SK-N-SH (cell line): Measurements from ENCODE around the gene EPB41L5. TPM values are rescaled to one million over a fixed set of nuclear protein-coding genes. Genes with fewer than 3 reads are reported as not detected.

ENCODE experiments used
- CTCF ChIA-PET: fragments of 300-600, 350-600 bp; formaldehyde crosslinking; extraction: SDS; loops from one replicate; lab custom pipeline; 2021; lab: Yijun Ruan, JAX
- POLR2A ChIA-PET: fragments of 350-600 bp; sonication (Branson Sonifier 250); formaldehyde crosslinking; extraction: SDS; loops from one replicate; lab custom pipeline; 2020; ENCODE audit warnings: antibody characterized with exemption, inconsistent platforms; lab: Yijun Ruan, JAX
- DNase-seq: peaks from one replicate; pipeline ENCODE4 v3.0.0; 2012
- H2AFZ ChIP-seq: fragments of 200-600 bp; sonication (generic); 2 replicates; pipeline ENCODE4 v1.8.1; 2016; ENCODE audit warnings: antibody characterized with exemption, mild to moderate bottlenecking, low read depth
- H3F3A ChIP-seq: fragments of 200-600 bp; sonication (generic); replicated peaks from 2 replicates; pipeline ENCODE3; 2016; ENCODE audit warnings: antibody characterized with exemption, mild to moderate bottlenecking; ENCODE audit not compliant: insufficient read depth
- H3K27ac ChIP-seq, 2 experiments: fragments of 200-500 bp in 1 of 2; fragments of 200-600 bp in 1 of 2; sonication (Bioruptor generic) in 1 of 2; sonication (generic), shearing (Covaris generic) in 1 of 2; 2 replicates each; pipeline versions ENCODE4 v1.5.1 to v1.6.1; 2014 to 2016; ENCODE audit warnings: low read depth in 2 of 2, inconsistent platforms in 1 of 2, low read length in 1 of 2, mild to moderate bottlenecking in 1 of 2, mixed read lengths in 1 of 2
- H3K27me3 ChIP-seq: fragments of 200-600 bp; sonication (generic), shearing (Covaris generic); 2 replicates; pipeline ENCODE4 v1.6.1; 2016; ENCODE audit warnings: mixed run types; ENCODE audit not compliant: insufficient read depth
- H3K36me3 ChIP-seq, 2 experiments: fragments of 200-500 bp in 1 of 2; fragments of 200-600 bp in 1 of 2; sonication (Bioruptor generic) in 1 of 2; sonication (generic) in 1 of 2; replicated peaks in 1 of 2; 2 replicates each; pipeline versions ENCODE3 to v1.5.1; 2014 to 2016; ENCODE audit warnings: low read length in 1 of 2, mild to moderate bottlenecking in 1 of 2; ENCODE audit not compliant: insufficient read depth in 2 of 2, control insufficient read depth in 1 of 2
- H3K4me1 ChIP-seq, 2 experiments: fragments of 200-500 bp in 1 of 2; fragments of 200-600 bp in 1 of 2; sonication (Bioruptor generic) in 1 of 2; sonication (generic), shearing (Covaris generic) in 1 of 2; 2 replicates each; pipeline versions ENCODE4 v1.5.1 to v1.6.1; 2014 to 2016; ENCODE audit warnings: low read depth in 1 of 2, low read length in 1 of 2, mixed run types in 1 of 2; ENCODE audit not compliant: insufficient read depth in 2 of 2, control insufficient read depth in 1 of 2
- H3K4me2 ChIP-seq: fragments of 200-600 bp; sonication (generic), shearing (Covaris generic); 2 replicates; pipeline ENCODE4 v1.6.1; 2017; ENCODE audit warnings: mixed run types
- H3K4me3 ChIP-seq, 2 experiments: fragments of 200-500 bp in 1 of 2; fragments of 200-600 bp in 1 of 2; sonication (Bioruptor generic) in 1 of 2; sonication (generic), shearing (Covaris generic) in 1 of 2; 2 replicates each; pipeline versions ENCODE4 v1.5.1 to v1.8.1; 2014 to 2016; ENCODE audit warnings: low read depth in 2 of 2, inconsistent platforms in 1 of 2, low read length in 1 of 2, mild to moderate bottlenecking in 1 of 2, mixed read lengths in 1 of 2, moderate library complexity in 1 of 2
- H3K79me2 ChIP-seq: fragments of 200-600 bp; sonication (generic); 2 replicates; pipeline ENCODE4 v1.8.1; 2017; ENCODE audit warnings: mild to moderate bottlenecking; ENCODE audit not compliant: insufficient read depth
- H3K9ac ChIP-seq: fragments of 200-600 bp; sonication (generic); 2 replicates; pipeline ENCODE4 v1.6.1; 2017; ENCODE audit warnings: mixed run types
- H3K9me2 ChIP-seq: fragments of 200-600 bp; sonication (generic); 2 replicates; pipeline ENCODE4 v1.6.1; 2017; ENCODE audit warnings: mixed run types
- H3K9me3 ChIP-seq: fragments of 200-600 bp; sonication (generic); 2 replicates; pipeline ENCODE4 v1.6.1; 2017; ENCODE audit warnings: mixed run types, mild to moderate bottlenecking, moderate library complexity
- H4K20me1 ChIP-seq: fragments of 200-600 bp; sonication (generic); 2 replicates; pipeline ENCODE4 v1.6.1; 2017; ENCODE audit warnings: mild to moderate bottlenecking, mixed run types; ENCODE audit not compliant: insufficient read depth
- CHD2 ChIP-seq: fragments of 150-350 bp; IDR thresholded peaks from 2 replicates; pipeline ENCODE4 v1.6.1; 2018; ENCODE audit warnings: low read length; ENCODE audit not compliant: partially characterized antibody
- FOSL2 ChIP-seq: IDR thresholded peaks from 2 replicates; pipeline ENCODE4 v1.4.0; 2012; ENCODE audit warnings: low read depth, mild to moderate bottlenecking, moderate library complexity, borderline replicate concordance
- FOXJ3 ChIP-seq: sonication (generic); formaldehyde crosslinking; IDR thresholded peaks from 2 replicates; pipeline ENCODE4 v1.5.1; 2020; ENCODE audit warnings: mild to moderate bottlenecking, missing genetic modification reagents
- NFIC ChIP-seq: IDR thresholded peaks from 2 replicates; pipeline ENCODE4 v1.4.0; 2012; ENCODE audit warnings: borderline replicate concordance
- RAD21 ChIP-seq: IDR thresholded peaks from 2 replicates; pipeline ENCODE4 v1.6.1; 2012; ENCODE audit warnings: mild to moderate bottlenecking, low read length
- SMC3 ChIP-seq: IDR thresholded peaks from 2 replicates; pipeline ENCODE4 v1.6.1; 2012; ENCODE audit warnings: low read depth, low read length, improper control_type of control experiment
- TCF12 ChIP-seq: IDR thresholded peaks from 2 replicates; pipeline ENCODE4 v1.4.0; 2012
- USF1 ChIP-seq: IDR thresholded peaks from 2 replicates; pipeline ENCODE4 v1.4.0; 2012; ENCODE audit warnings: low read depth, borderline replicate concordance
- WGBS: methylation state at CpG from one replicate; pipeline ENCODE4 v1.1.6; 2017; ENCODE audit warnings: low lambda C conversion rate; 5-methylcytosine and 5-hydroxymethylcytosine counted together
- polyA plus RNA-seq, 3 experiments: library from polyadenylated mRNA; depleted of rRNA; stranded (reverse); fragments of >200 nt; gene quantifications; 2 replicates each; pipeline ENCODE4 v1.2.3, GENCODE V29; 2012
- TF ChIP-seq, protein P1 (sequence below): fragments of 150-350 bp; IDR thresholded peaks from 2 replicates; pipeline ENCODE4 v1.6.1; 2017; ENCODE audit warnings: antibody characterized with exemption, low read length, low read depth, borderline replicate concordance

The EPB41L5 gene
- polyA plus RNA-seq, 1 of the 3 experiments (the other 2 are of a cell fraction), result 5.3 TPM

DNA sequence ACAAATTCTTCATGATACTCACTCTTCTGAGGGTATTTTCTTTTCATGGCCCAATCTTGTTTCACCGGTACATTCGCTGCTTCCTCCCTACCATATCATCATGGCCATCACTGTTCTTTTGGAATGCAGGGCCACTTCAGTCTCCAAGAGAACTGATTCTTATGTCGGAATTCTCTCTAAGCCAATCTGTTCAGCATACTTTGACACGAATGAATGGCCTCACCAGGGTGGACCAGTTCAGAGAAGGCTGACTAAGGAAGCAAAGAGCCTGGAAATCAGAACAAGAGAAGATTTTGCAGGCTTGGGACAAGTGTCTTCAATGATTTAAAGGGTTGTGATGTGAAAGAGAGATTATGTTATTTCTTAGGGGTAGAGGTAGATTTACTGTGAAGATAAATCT lies 5.0 kb upstream of the EPB41L5 start:
- H3K9me3 ChIP-seq, result no peaks in the 10 kb centered on the region
- H3K9ac ChIP-seq, result no peak overlapping the region
- DNase-seq, result no peak
- peaks cover 0 to 3% of the 10 kb centered on the region in 2 experiments; a peak in 1 of 4 replicates for H3K4me1 ChIP-seq
- H3F3A ChIP-seq, result no peaks in the 10 kb centered on the region
- no peaks in the 10 kb centered on the region for H4K20me1 ChIP-seq
- ChIA-PET POLR2A (no interaction called here), CTCF (no interaction called here)
- 92% methylated on average over 4 of the region's 4 CpGs for WGBS
- TF ChIP-seq RAD21, result no peak
- TF ChIP-seq NFIC, result no peak
- no peak for TF ChIP-seq USF1
- TF ChIP-seq FOXJ3 (CRISPR knock-in tag), result no peak
- no peak for TF ChIP-seq TCF12
- no peaks in the 10 kb centered on the region for H3K36me3 ChIP-seq
- no peaks in the 10 kb centered on the region for H3K9me2 ChIP-seq
- H2AFZ ChIP-seq, result no peak overlapping the region
- no peak overlapping the region for H3K4me2 ChIP-seq
- no peaks in the 10 kb centered on the region for H3K27me3 ChIP-seq
- no peak overlapping the region for H3K27ac ChIP-seq
- H3K4me3 ChIP-seq, result no peak overlapping the region
- no peaks in the 10 kb centered on the region for H3K79me2 ChIP-seq

DNA sequence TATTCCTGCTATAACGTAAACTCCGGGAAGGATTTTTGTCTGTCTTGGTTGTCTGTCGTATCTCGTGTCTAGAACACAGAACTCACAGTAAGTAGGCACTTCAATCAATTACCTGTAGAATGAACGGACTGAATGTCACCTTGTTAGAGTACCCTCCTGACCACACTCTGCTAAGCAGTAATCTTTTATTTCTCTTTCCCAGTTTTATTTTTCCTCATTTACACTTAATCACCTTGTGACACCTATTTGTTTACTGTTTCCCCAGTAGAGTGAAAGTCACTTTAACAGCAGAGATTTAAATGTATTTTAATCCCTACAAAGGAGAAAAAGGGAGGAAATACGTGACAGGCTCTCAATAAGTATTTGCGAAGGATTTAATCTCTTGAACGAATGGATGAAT lies 514 bp upstream of the EPB41L5 start:
- peak overlapping the region; percentile 79 for H3K4me2 ChIP-seq
- H3F3A ChIP-seq, result peaks cover 3% of the 10 kb centered on the region
- H3K27ac ChIP-seq, result peak overlapping the region; percentile 38 to 64; a peak in 3 of 4 replicates
- POLR2A ChIA-PET, result interaction anchor here (0.5 to 1.2 kb wide), 4 partner anchors 8 to 253 kb away, joined by 3 to 6 read pairs (median 3); partner anchors contain the start of gene PTPN4
- 40% methylated on average over 8 of the region's 8 CpGs for WGBS
- TF ChIP-seq, protein P1, sequence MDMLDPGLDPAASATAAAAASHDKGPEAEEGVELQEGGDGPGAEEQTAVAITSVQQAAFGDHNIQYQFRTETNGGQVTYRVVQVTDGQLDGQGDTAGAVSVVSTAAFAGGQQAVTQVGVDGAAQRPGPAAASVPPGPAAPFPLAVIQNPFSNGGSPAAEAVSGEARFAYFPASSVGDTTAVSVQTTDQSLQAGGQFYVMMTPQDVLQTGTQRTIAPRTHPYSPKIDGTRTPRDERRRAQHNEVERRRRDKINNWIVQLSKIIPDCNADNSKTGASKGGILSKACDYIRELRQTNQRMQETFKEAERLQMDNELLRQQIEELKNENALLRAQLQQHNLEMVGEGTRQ, result no peak
- TF ChIP-seq SMC3, result no peak
- TF ChIP-seq, all 33 proteins: peak for 0
- Histone ChIP-seq H3K79me2 (peaks cover 19% of the 10 kb centered on the region), H3K9ac (peak overlapping the region; percentile 86), H2AFZ (peak overlapping the region; percentile 94), H3K4me1 (peaks cover 6 to 12% of the 10 kb centered on the region in 2 experiments; a peak in 3 of 4 replicates), H3K9me2 (no peaks in the 10 kb centered on the region), H3K4me3 (peak overlapping the region; percentile 78 to 90), H3K9me3 (no peaks in the 10 kb centered on the region), H3K36me3 (no peaks in the 10 kb centered on the region), H4K20me1 (0 out of 2 replicates have a peak, but pooled peaks cover 4% of the 10 kb centered on the region), H3K27me3 (no peaks in the 10 kb centered on the region)
- no peak for DNase-seq
- CTCF ChIA-PET, result interaction anchor here (1.3 kb wide), 1 partner anchor 260 kb away, joined by 3 read pairs; no protein-coding TSS in a partner anchor

DNA sequence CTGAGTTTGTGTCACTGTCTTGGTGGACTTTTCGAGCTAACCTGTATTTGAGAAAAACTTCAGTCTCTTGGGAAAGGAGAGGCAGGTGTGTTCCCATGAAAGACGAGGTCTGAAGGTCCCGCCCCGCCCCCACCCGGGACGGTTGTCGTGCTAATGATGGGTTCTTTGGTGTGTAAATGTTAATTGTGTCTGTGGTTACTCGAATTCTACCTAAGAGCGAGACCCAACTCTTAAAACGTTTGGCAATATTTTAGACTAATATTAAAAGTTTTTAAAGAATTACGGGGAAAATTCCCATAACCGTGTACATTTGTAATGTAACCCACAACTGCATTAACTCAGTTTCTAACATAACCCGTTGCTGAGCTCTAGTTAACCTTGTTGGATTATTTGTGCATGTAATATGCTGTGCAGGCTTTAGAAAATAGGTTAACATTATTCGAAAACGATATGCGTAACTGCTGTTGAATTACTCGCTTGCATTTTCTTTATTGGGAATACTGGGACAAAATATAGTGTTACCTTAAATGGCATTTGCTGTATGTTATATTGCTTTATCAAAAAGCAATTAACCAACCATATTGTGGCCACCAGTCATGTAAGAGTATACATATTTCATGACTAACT lies 833 bp downstream of the EPB41L5 start:
- no peak for DNase-seq
- ChIA-PET POLR2A (no interaction called here), CTCF (no interaction called here)
- Histone ChIP-seq H3K36me3 (no peaks in the 10 kb centered on the region), H4K20me1 (0 out of 2 replicates have a peak, but pooled peaks cover 4% of the 10 kb centered on the region), H3K27ac (peak overlapping the region; percentile 65 to 71; a peak in 2 of 4 replicates), H3K4me1 (peaks cover 6 to 13% of the 10 kb centered on the region in 2 experiments; a peak in 3 of 4 replicates), H3K4me3 (peak overlapping the region; percentile 78 to 90), H3F3A (peaks cover 3% of the 10 kb centered on the region), H2AFZ (peak overlapping the region; percentile 85; the same call in 1 of the 2 replicates), H3K9ac (peak overlapping the region; percentile 86), H3K4me2 (peak overlapping the region; percentile 79), H3K9me2 (no peaks in the 10 kb centered on the region), H3K27me3 (no peaks in the 10 kb centered on the region), H3K9me3 (no peaks in the 10 kb centered on the region), H3K79me2 (peaks cover 19% of the 10 kb centered on the region)
- TF ChIP-seq FOSL2, result no peak
- TF ChIP-seq CHD2, result peak; percentile 8
- 25% methylated on average over 17 of the region's 17 CpGs for WGBS
